PC-9 (cell line): ENCODE results near the gene NMRAL1. TPM values are rescaled to one million over a fixed set of nuclear protein-coding genes. Genes with fewer than 3 reads are reported as not detected.

Experiments
- BruUV-seq: library from RNA; stranded (reverse); fragments of 400-500 nt; replicated peaks from 2 replicates; lab custom pipeline; 2021; lab: Mats Ljungman, UMichigan
- CTCF ChIA-PET: fragments of 300-600 bp; sonication (Branson Sonifier 250); formaldehyde crosslinking; loops from one replicate; lab custom pipeline; 2022; ENCODE audit warnings: antibody characterized with exemption; lab: Charles Lee
- POLR2A ChIA-PET: fragments of 300-600 bp; sonication (Branson Sonifier 250); formaldehyde crosslinking; loops from one replicate; lab custom pipeline; 2022; ENCODE audit warnings: antibody characterized with exemption; ENCODE audit not compliant: unreplicated experiment; lab: Charles Lee
- DNase-seq, 2 experiments: peaks; one replicate each; pipeline versions ENCODE4 v3.0.0 to v3.0.0-alpha.2; 2015 to 2022; ENCODE audit warnings: mixed read lengths in 1 of 2
- H2AFZ ChIP-seq: fragments of 200-600 bp; sonication (generic); 2 replicates; pipeline ENCODE4 v1.8.1; 2017; ENCODE audit warnings: antibody characterized with exemption
- H3F3A ChIP-seq: fragments of 200-600 bp; sonication (generic); 2 replicates; pipeline ENCODE4 v1.8.1; 2017; ENCODE audit warnings: antibody characterized with exemption, mild to moderate bottlenecking, low read depth; ENCODE audit not compliant: insufficient read depth
- H3K27ac ChIP-seq: fragments of 200-600 bp; sonication (generic); 2 replicates; pipeline ENCODE4 v1.6.1; 2016; ENCODE audit warnings: mixed run types
- H3K27me3 ChIP-seq: fragments of 200-600 bp; sonication (generic); 2 replicates; pipeline ENCODE4 v1.6.1; 2016; ENCODE audit warnings: low read depth, mixed run types; ENCODE audit not compliant: insufficient read depth
- H3K36me3 ChIP-seq: fragments of 200-600 bp; sonication (generic); 2 replicates; pipeline ENCODE4 v1.6.1; 2016; ENCODE audit warnings: low read depth, mixed run types
- H3K4me1 ChIP-seq: fragments of 200-600 bp; sonication (generic); replicated peaks from 2 replicates; pipeline ENCODE4 v1.6.1; 2016; ENCODE audit warnings: mixed run types; ENCODE audit not compliant: insufficient read depth
- H3K4me2 ChIP-seq: fragments of 200-600 bp; sonication (generic); 2 replicates; pipeline ENCODE4 v1.6.1; 2017; ENCODE audit warnings: mixed run types
- H3K4me3 ChIP-seq: fragments of 200-600 bp; sonication (generic); 2 replicates; pipeline ENCODE4 v1.6.1; 2016; ENCODE audit warnings: mixed run types
- H3K79me2 ChIP-seq: fragments of 200-600 bp; sonication (generic); 2 replicates; pipeline ENCODE4 v1.6.1; 2017; ENCODE audit warnings: low read depth, mixed run types
- H3K9me2 ChIP-seq: fragments of 200-600 bp; sonication (generic); 2 replicates; pipeline ENCODE4 v1.8.1; 2017; ENCODE audit warnings: mild to moderate bottlenecking; ENCODE audit not compliant: insufficient read depth
- H3K9me3 ChIP-seq: fragments of 200-600 bp; sonication (generic); 2 replicates; pipeline ENCODE4 v1.8.1; 2016; ENCODE audit warnings: low read depth; ENCODE audit not compliant: insufficient read depth
- H4K20me1 ChIP-seq: fragments of 200-600 bp; sonication (generic); 2 replicates; pipeline ENCODE4 v1.8.1; 2017; ENCODE audit not compliant: insufficient read depth
- EZH2 ChIP-seq: fragments of 200-600 bp; sonication (generic); IDR thresholded peaks from 2 replicates; pipeline ENCODE4 v1.8.0; 2017; ENCODE audit warnings: antibody characterized with exemption, low read depth
- intact Hi-C: fragments of 100-400 bp; cut with micrococcal nuclease; formaldehyde crosslinking; loops from one replicate; pipeline ENCODE4 v1.10.0; 2022; ENCODE audit not compliant: unreplicated experiment
- total RNA-seq: library from RNA; stranded (reverse); gene quantifications from 2 replicates; pipeline ENCODE4 v1.2.3, GENCODE V29; 2021
- TF ChIP-seq, protein P1 (sequence below): fragments of 200-600 bp; sonication (generic); conservative IDR thresholded peaks from 2 replicates; pipeline ENCODE4 v1.6.1; 2017; ENCODE audit warnings: mixed run types, antibody characterized with exemption, mild to moderate bottlenecking, moderate library complexity

NMRAL1 gene
- total RNA-seq, 1 experiment from 2014 or later: 118 TPM

DNA sequence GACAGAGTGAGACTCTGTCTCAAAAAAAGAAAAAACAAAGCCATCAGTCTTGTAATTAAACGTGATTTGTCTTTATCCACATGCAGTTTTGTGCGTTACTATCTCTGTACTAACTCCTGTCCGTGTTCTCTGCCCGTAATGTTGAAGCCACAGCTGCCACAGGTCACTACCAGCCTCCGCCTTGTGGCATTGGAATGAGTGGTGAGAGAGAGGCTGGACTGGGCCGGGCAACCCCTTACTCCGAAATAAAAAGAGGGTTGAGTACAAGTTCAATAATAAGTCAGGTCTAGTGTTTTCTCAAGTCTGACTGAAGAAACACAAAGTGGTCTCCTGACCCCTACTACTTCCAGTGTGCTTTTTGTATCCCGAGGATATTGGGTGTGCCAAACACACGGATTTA lies 43.4 kb downstream of the NMRAL1 start:
- Histone ChIP-seq H3F3A (peaks cover 36% of the 10 kb centered on the region; the same call in 1 of the 2 replicates), H3K4me2 (no peak overlapping the region), H3K9me3 (no peaks in the 10 kb centered on the region), H3K4me3 (no peak overlapping the region), H3K4me1 (peaks cover 6% of the 10 kb centered on the region), H3K27me3 (no peaks in the 10 kb centered on the region), H3K9me2 (no peaks in the 10 kb centered on the region), H4K20me1 (peaks cover 35% of the 10 kb centered on the region), H3K36me3 (peaks cover 5% of the 10 kb centered on the region), H3K27ac (no peak overlapping the region), H3K79me2 (peaks cover 58% of the 10 kb centered on the region), H2AFZ (no peak overlapping the region)
- no peak for TF ChIP-seq EZH2
- TF ChIP-seq, protein P1, sequence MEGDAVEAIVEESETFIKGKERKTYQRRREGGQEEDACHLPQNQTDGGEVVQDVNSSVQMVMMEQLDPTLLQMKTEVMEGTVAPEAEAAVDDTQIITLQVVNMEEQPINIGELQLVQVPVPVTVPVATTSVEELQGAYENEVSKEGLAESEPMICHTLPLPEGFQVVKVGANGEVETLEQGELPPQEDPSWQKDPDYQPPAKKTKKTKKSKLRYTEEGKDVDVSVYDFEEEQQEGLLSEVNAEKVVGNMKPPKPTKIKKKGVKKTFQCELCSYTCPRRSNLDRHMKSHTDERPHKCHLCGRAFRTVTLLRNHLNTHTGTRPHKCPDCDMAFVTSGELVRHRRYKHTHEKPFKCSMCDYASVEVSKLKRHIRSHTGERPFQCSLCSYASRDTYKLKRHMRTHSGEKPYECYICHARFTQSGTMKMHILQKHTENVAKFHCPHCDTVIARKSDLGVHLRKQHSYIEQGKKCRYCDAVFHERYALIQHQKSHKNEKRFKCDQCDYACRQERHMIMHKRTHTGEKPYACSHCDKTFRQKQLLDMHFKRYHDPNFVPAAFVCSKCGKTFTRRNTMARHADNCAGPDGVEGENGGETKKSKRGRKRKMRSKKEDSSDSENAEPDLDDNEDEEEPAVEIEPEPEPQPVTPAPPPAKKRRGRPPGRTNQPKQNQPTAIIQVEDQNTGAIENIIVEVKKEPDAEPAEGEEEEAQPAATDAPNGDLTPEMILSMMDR: no peak
- ChIA-PET CTCF (no interaction called here), POLR2A (no interaction called here)
- intact Hi-C loops: no loop called here
- DNase-seq: no peak
- no TSS peak for BruUV-seq

DNA sequence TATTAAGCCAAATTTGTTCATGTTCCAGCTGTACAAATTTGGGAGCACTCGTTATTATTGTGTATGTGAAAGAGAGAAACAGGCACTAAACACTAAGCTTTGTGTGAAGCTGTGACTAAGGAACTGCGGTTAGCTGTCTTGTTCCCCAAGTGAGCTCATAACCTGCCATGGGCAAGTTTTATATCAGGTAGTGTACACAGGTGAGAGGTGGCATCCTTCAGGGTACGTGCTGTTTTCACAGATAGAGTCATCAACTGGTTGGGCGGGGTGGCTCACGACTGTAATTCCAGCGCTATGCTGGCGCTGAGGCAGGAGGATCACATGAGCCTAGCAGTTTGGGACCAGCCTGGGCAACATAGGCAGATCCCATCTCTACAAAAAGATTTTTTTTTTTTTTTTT lies 45.9 kb downstream of the NMRAL1 start:
- no peak overlapping the region for H3K27ac ChIP-seq
- no TSS peak for BruUV-seq
- H3F3A ChIP-seq: peaks cover 25% of the 10 kb centered on the region; the same call in 1 of the 2 replicates
- H3K27me3 ChIP-seq: no peaks in the 10 kb centered on the region
- peaks cover 5% of the 10 kb centered on the region for H3K36me3 ChIP-seq
- no peaks in the 10 kb centered on the region for H3K9me3 ChIP-seq
- no peak overlapping the region for H2AFZ ChIP-seq
- TF ChIP-seq, protein P1: no peak
- no peak for TF ChIP-seq EZH2
- peaks cover 68% of the 10 kb centered on the region for H3K79me2 ChIP-seq
- H3K4me3 ChIP-seq: no peak overlapping the region
- DNase-seq: no peak
- H3K4me2 ChIP-seq: no peak overlapping the region
- ChIA-PET CTCF (interaction anchor here (0.6 kb wide), 1 partner anchor 665 kb away, joined by 6 read pairs; no protein-coding TSS in a partner anchor), POLR2A (interaction anchor here (0.5 kb wide), 1 partner anchor 13 kb away, joined by 3 read pairs; no protein-coding TSS in a partner anchor)
- peaks cover 25% of the 10 kb centered on the region for H4K20me1 ChIP-seq
- intact Hi-C loops: no loop called here
- peaks cover 12% of the 10 kb centered on the region for H3K4me1 ChIP-seq
- no peaks in the 10 kb centered on the region for H3K9me2 ChIP-seq

DNA sequence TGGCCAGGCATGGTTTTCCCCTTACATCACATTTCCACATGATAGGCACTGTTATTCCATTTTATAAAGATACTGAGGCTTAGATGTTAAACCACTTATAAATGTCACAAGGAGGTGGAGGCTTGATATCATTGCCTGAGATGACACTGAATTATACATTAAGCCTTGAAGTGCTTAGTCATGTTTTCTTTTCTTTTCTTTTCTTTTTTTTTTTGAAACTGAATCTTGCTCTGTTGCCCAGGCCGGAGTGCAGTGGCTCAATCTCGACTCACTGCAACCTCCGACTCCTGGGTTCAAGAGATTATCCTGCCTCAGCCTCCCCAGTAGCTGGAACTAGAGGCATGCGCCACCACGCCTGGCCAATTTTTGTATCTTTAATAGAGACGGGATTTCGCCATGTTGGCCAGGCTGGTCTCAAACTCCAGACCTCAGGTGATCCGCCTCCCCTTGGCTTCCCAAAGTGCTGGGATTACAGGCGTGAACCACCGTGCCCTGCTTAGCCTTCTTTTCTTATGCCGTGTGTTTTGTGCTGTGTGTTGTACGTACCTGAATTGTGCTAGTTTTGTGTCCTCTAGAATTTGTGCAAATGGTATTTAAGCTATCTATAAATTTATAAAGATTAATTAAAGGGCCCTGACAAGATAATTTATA lies 47.6 kb downstream of the NMRAL1 start:
- Histone ChIP-seq H3K27me3 (no peaks in the 10 kb centered on the region), H3K36me3 (peaks cover 5% of the 10 kb centered on the region), H3K79me2 (peaks cover 66% of the 10 kb centered on the region), H2AFZ (no peak overlapping the region), H4K20me1 (peaks cover 25% of the 10 kb centered on the region), H3F3A (peaks cover 17% of the 10 kb centered on the region; the same call in 1 of the 2 replicates), H3K4me2 (peak overlapping the region; percentile 94), H3K4me1 (peaks cover 12% of the 10 kb centered on the region), H3K9me2 (no peaks in the 10 kb centered on the region), H3K27ac (peak overlapping the region; percentile 95), H3K9me3 (no peaks in the 10 kb centered on the region), H3K4me3 (peak overlapping the region; percentile 80)
- ChIA-PET POLR2A (no interaction called here), CTCF (no interaction called here)
- intact Hi-C loops: no loop called here
- BruUV-seq: TSS peak; percentile 48
- no peak for DNase-seq
- no peak for TF ChIP-seq EZH2
- TF ChIP-seq, protein P1: no peak
